GM13976 (cell line): ENCODE measurements around the gene RGS21.

ENCODE experiments used
- DNase-seq: peaks from one replicate; pipeline ENCODE4 v3.0.0; 2012; ENCODE audit warnings: low spot score
- CTCF ChIP-seq: IDR thresholded peaks from 2 replicates; pipeline ENCODE4 v1.5.1; 2012; ENCODE audit warnings: borderline replicate concordance, mild to moderate bottlenecking; ENCODE audit not compliant: insufficient read depth; ENCODE audit errors: extremely low read depth, missing control alignments, control extremely low read depth
- in situ Hi-C: fragments of 300-500 bp; cut with MboI; formaldehyde crosslinking; loops from one replicate; pipeline ENCODE4 v1.12.0; 2022; ENCODE audit warnings: low sequenced_read_pairs, mixed read lengths, inconsistent platforms; ENCODE audit not compliant: unreplicated experiment

Gene RGS21

GRCh38 chr1:192386051-192386650, 69.4 kb downstream of the RGS21 start:
- TF ChIP-seq CTCF, result no peak
- in situ Hi-C loops, result no loop called here
- DNase-seq, result no peak

DNA sequence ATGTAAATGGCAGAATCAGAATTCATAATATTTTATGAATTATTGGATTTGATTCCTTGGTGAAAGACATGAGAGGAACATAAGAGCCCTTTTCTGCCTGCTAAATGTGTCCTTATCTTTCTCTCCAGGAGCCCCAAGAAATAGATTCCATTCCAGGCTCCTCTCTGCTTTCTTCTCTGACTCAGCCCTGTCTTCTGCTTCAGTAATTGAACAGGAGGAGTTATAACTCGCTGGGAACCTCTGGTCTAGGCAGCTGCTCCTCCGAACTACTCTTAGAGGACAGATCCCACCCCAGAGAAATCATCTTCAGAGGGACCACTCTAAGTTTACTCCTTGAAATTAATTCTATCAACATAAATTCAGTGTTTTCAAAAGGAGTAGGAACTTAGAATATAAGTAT, 78.4 kb downstream of the RGS21 start:
- no peak for TF ChIP-seq CTCF
- in situ Hi-C loops, result no loop called here
- no peak for DNase-seq

DNA sequence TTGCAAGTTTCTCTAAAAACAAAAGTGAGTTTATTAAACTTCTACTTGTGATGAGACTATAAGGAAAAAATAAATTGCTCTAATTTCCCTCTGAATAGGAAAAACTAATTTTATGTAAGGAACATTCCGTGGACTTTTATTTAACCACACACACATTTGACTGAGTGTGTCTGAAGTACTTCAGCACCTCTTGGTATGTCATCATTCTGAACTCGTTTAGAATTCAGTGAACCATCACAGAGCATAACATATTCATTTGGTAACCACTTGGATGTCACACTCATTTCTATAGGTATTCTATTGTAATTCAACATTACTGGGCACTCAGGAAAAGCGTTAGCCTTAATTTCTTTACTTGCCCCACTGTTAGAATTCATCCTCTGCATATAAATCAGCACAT, 79.1 kb downstream of the RGS21 start:
- in situ Hi-C loops, result no loop called here
- no peak for DNase-seq
- no peak for TF ChIP-seq CTCF

DNA sequence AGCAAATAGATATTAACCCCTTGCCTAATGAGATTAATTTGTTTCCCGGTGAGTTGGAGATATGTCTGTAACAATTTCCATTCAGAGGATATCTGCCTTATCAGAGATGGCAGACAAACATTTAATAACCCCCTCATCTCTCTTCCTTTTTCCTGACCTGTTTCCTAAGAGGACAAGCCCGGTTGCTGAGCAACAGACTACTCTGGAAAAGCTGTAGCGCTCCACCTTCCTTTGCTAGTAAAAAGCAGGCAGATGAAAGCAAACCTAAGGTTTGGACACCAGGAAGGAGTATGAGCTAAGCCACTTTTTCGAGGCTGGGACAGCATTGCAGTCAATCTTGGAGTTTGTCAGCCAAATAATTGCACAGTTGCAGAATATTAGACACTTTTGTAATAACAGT, 82.4 kb downstream of the RGS21 start:
- no peak for DNase-seq
- TF ChIP-seq CTCF, result no peak

DNA sequence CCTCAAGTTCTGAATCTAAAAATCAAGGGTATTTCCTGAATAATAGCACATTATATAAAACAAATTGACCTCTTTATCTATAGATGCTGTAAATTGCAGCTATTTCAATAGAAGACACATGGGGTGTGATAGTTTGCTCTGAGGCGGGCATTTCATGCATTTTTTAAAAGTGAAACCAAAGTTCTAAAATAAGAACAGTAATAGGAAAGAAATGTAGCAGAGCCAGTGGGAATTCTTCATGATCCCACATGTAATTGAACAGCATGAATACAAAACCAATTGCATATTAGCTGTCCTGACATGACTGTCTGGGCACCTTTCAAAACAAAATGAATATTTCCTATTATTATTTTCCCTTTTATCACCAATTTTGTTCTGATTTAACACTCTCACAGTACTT, 85.0 kb downstream of the RGS21 start:
- no peak for DNase-seq
- in situ Hi-C loops, result no loop called here
- no peak for TF ChIP-seq CTCF

More for the DNA sequence above, 82.4 kb downstream of the RGS21 start:
- in situ Hi-C loops, result no loop called here

- in situ Hi-C loops, result no loop called here
- no peak for TF ChIP-seq CTCF
- no peak for DNase-seq
Observed at GRCh38 chr1:192402571-192402970, 85.8 kb downstream of the RGS21 start.
